Natural killer cell (primary cell): ENCODE results near the gene SHB. TPM values are rescaled to one million over a fixed set of nuclear protein-coding genes. Genes with fewer than 3 reads are reported as not detected.
A peak's percentile ranks its signal among the peaks of the same experiment; 100 is the strongest.

Experiments used
- ATAC-seq, 3 donors: fragments of 150-1000 bp in 2 of 3; fragments of 200-7000 bp in 1 of 3; cut with Tn5 transposase; 1 replicate in 1 of 3; 2 replicates in 2 of 3; pipeline ENCODE4 v1.10.0; 2021; ENCODE audit warnings: mild to moderate bottlenecking in 2 of 3, moderate library complexity in 2 of 3
- DNase-seq, 2 donors: peaks; one replicate each; pipeline versions ENCODE4 v3.0.0 to v3.0.0-alpha.2; 2013 to 2021; ENCODE audit warnings: mixed read lengths in 1 of 2
- H3K27ac ChIP-seq: one replicate; pipeline ENCODE4 v1.5.1; 2013; ENCODE audit warnings: mild to moderate bottlenecking, low read length
- H3K27me3 ChIP-seq: one replicate; pipeline ENCODE4 v1.6.1; 2013; ENCODE audit warnings: low read length; ENCODE audit not compliant: control insufficient read depth, insufficient read depth
- H3K36me3 ChIP-seq: one replicate; pipeline ENCODE4 v1.6.1; 2013; ENCODE audit warnings: low read length; ENCODE audit not compliant: control insufficient read depth, insufficient read depth
- H3K4me1 ChIP-seq: one replicate; pipeline ENCODE4 v1.6.1; 2013; ENCODE audit warnings: low read length; ENCODE audit not compliant: control insufficient read depth, insufficient read depth
- H3K4me3 ChIP-seq: one replicate; pipeline ENCODE4 v1.5.1; 2013; ENCODE audit warnings: low read length
- H3K9me3 ChIP-seq: one replicate; pipeline ENCODE4 v1.6.1; 2013; ENCODE audit warnings: low read length; ENCODE audit not compliant: control insufficient read depth, insufficient read depth
- H3K27ac Mint-ChIP-seq, 2 donors: one replicate each; pipeline ENCODE4 v1.8.0; 2022; ENCODE audit warnings: mild to moderate bottlenecking in 2 of 2, mixed read lengths in 2 of 2, moderate library complexity in 1 of 2
- H3K27me3 Mint-ChIP-seq, 2 donors: one replicate each; pipeline ENCODE4 v1.8.0; 2022; ENCODE audit warnings: low read depth in 2 of 2, mixed read lengths in 2 of 2
- H3K36me3 Mint-ChIP-seq: one replicate; pipeline ENCODE4 v1.8.0; 2022; ENCODE audit warnings: mixed read lengths
- H3K4me1 Mint-ChIP-seq, 2 donors: one replicate each; pipeline ENCODE4 v1.8.0; 2022; ENCODE audit warnings: mixed read lengths in 2 of 2
- H3K4me3 Mint-ChIP-seq: one replicate; pipeline ENCODE4 v1.8.0; 2022; ENCODE audit warnings: mild to moderate bottlenecking, moderate library complexity, mixed read lengths
- H3K9me3 Mint-ChIP-seq, 2 donors: one replicate each; pipeline ENCODE4 v1.8.0; 2022; ENCODE audit warnings: mixed read lengths in 2 of 2
- WGBS: methylation state at CpG from one replicate; pipeline ENCODE4 v1.1.7; 2013; ENCODE audit warnings: missing lambda C conversion rate; ENCODE audit not compliant: insufficient coverage; 5-methylcytosine and 5-hydroxymethylcytosine counted together
- intact Hi-C: fragments of 100-400 bp; cut with micrococcal nuclease; formaldehyde crosslinking; loops from one replicate; pipeline ENCODE4 v1.14.2; 2022
- total RNA-seq, 4 donors: library from RNA; stranded (reverse); fragments of 120-200 nt in 1 of 4; gene quantifications; one replicate each; pipeline versions ENCODE4 v1.2.3 to v1.2.4, GENCODE V29; 2013 to 2022
- TF ChIP-seq, protein P1 (sequence below): fragments of 200-600 bp; IDR thresholded peaks from one replicate; pipeline ENCODE4 v1.8.0; 2022; ENCODE audit warnings: antibody characterized with exemption

The SHB gene
- total RNA-seq, 3 donors from 2014 or later (not counting 1 experiment from before 2014, with no cell fraction given), result 2.7 to 7.1 (median 2.9) TPM

DNA sequence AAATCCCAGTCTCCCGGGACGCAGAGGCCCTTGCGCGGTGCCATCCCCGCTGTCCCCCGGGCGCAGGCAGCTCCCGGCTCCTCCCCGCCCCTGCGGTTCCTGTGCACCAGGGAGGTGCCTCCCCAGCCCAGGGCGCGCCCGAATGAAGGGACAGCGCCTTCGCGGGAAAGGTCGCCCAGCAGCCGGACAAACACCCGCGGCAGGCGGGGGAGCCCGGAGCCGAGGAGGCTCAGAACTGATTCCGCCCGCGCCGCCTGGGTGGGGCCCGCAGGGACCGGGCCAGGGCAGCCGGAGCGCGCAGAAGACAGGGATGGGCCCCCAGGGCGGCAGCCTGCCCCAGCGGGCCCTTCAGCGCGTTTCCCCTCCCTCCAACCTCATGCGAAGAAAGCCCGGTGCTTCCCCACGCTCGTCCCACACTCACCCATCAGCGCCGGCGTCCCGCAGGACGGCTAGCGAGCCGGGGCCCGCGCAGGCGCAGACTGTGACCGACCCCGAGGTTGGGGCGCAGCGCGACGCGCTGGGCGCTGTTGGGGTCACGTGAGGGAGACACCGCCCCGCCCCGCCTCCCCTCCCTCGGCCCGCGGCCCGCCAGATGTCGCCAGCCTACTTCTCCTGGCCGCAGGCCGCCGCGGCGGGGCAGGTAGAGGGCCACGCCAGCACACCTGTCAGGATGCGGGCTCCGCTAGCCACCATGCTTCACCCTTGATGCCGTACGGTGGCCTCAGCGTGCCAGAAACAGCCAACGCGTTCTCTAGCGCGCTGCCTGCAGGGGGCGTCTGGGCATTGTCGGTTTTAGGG lies 165.2 kb downstream of the SHB start, which contains the start of gene SLC25A51:
Gene SLC25A51, minus strand, starts transcription at position 481 of the 798 bp plus-strand sequence. CDS start 15,577 bp downstream, outside the sequence.
- H3K4me3 Mint-ChIP-seq, result peak within 1 kb of the TSS; percentile 94
- under 1% methylated on average over 84 of the region's 84 CpGs for WGBS
- Histone ChIP-seq H3K9me3 (no peaks in the 10 kb centered on the region), H3K27ac (peak within 1 kb of the TSS; percentile 78), H3K4me1 (peaks cover 17% of the 10 kb centered on the region), H3K4me3 (peak within 1 kb of the TSS; percentile 58), H3K36me3 (peaks cover 7% of the 10 kb centered on the region), H3K27me3 (no peaks in the 10 kb centered on the region)
- no peaks in the 10 kb centered on the region for H3K36me3 Mint-ChIP-seq
- DNase-seq (peak; percentile 97 to 98), ATAC-seq (peak; percentile 86 to 94 (median 88))
- TF ChIP-seq, protein P1, sequence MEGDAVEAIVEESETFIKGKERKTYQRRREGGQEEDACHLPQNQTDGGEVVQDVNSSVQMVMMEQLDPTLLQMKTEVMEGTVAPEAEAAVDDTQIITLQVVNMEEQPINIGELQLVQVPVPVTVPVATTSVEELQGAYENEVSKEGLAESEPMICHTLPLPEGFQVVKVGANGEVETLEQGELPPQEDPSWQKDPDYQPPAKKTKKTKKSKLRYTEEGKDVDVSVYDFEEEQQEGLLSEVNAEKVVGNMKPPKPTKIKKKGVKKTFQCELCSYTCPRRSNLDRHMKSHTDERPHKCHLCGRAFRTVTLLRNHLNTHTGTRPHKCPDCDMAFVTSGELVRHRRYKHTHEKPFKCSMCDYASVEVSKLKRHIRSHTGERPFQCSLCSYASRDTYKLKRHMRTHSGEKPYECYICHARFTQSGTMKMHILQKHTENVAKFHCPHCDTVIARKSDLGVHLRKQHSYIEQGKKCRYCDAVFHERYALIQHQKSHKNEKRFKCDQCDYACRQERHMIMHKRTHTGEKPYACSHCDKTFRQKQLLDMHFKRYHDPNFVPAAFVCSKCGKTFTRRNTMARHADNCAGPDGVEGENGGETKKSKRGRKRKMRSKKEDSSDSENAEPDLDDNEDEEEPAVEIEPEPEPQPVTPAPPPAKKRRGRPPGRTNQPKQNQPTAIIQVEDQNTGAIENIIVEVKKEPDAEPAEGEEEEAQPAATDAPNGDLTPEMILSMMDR, result peak; percentile 89
- H3K27me3 Mint-ChIP-seq, result no peaks in the 10 kb centered on the region
- H3K9me3 Mint-ChIP-seq, result no peaks in the 10 kb centered on the region
- H3K4me1 Mint-ChIP-seq, result peaks cover 17 to 33% of the 10 kb centered on the region in 2 donors
- H3K27ac Mint-ChIP-seq, result peak within 1 kb of the TSS; percentile 86 to 94
- intact Hi-C loops, result loop anchor here (2.0 kb wide), 1 partner anchor 459 kb away; no protein-coding TSS in a partner anchor

DNA sequence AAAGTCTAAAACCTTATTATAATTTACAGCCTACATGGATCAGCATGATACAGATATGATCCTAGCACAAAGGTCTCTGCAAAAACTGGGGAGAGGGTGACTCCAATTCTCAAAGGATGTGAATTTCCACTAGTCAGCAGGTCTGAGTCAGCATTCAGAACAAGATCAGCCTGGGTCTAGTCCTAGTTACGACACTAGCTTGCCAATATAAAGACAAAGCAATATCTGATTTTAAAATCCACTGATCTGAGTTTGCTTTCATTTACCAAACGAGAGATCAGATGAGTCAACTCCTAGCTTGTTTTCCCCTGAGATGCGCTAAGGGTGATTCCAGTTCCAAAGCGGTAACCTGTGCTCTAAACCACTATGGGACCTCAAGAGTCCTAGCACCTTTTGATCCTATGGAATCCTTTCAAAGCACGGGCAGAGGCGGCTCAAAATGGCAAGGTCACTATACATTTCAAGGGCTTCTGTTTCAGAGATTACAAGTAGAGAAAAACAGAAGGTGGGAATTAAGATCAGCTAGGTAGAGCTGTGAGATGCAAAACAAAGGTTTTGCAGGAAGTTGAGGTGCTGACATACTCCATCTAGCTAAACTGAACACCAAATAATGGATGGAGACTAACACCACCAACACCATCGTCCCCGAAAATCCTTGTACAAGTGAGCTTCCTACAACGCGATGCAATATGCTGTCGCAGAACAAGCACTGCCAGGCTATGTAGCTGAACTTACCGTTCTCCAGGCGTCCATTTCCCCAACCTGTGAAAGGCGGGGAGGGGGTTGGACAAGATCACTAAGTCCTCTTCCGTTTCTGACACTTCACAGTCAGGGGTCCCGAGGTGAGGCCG lies 166.0 kb downstream of the SHB start:
- DNase-seq (peak in 1 of 2 donors; percentile 14), ATAC-seq (no peak)
- WGBS, result 18% methylated on average over 17 of the region's 17 CpGs
- no peaks in the 10 kb centered on the region for H3K36me3 Mint-ChIP-seq
- peaks cover 10% of the 10 kb centered on the region for H3K36me3 ChIP-seq
- intact Hi-C loops, result no loop called here
- no peaks in the 10 kb centered on the region for H3K9me3 ChIP-seq
- H3K4me3 Mint-ChIP-seq, result peak overlapping the region; percentile 94
- peak overlapping the region; percentile 58 for H3K4me3 ChIP-seq
- H3K27ac ChIP-seq, result peak overlapping the region; percentile 78
- TF ChIP-seq, protein P1, result no peak
- peaks cover 17% of the 10 kb centered on the region for H3K4me1 ChIP-seq
- H3K27me3 Mint-ChIP-seq, result no peaks in the 10 kb centered on the region
- H3K27me3 ChIP-seq, result no peaks in the 10 kb centered on the region
- H3K9me3 Mint-ChIP-seq, result no peaks in the 10 kb centered on the region
- H3K27ac Mint-ChIP-seq, result peak overlapping the region; percentile 57 to 94
- H3K4me1 Mint-ChIP-seq, result peaks cover 17 to 33% of the 10 kb centered on the region in 2 donors

DNA sequence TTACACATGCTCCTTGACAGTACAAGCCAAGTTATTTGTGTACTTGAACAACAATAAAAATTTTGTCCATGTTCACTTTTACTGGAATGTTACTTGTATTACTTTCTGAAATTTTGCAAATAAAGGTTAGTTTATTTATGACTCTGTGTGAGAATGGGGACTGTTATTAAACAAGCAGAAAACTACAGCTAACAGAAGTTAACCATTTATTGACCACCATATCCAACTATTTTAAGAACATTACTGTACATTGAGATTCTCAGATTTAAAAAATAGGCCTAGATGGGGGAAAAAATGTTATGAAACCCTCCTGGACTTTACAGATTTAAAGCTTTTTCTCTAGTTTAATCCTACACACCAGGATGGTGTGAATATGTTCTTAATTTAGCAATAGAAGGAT lies 166.9 kb downstream of the SHB start:
- peaks cover 14% of the 10 kb centered on the region for H3K36me3 ChIP-seq
- intact Hi-C loops, result no loop called here
- no peak overlapping the region for H3K4me3 ChIP-seq
- TF ChIP-seq, protein P1, result no peak
- no peaks in the 10 kb centered on the region for H3K9me3 ChIP-seq
- H3K4me1 ChIP-seq, result peaks cover 17% of the 10 kb centered on the region
- Mint-ChIP-seq H3K9me3 (no peaks in the 10 kb centered on the region), H3K36me3 (no peaks in the 10 kb centered on the region), H3K4me3 (peak overlapping the region; percentile 94), H3K27ac (no peak overlapping the region), H3K4me1 (peaks cover 17 to 33% of the 10 kb centered on the region in 2 donors), H3K27me3 (no peaks in the 10 kb centered on the region)
- no peak for DNase-seq
- no peaks in the 10 kb centered on the region for H3K27me3 ChIP-seq
- no peak overlapping the region for H3K27ac ChIP-seq
- no peak for ATAC-seq
